ENCODE measurements around the gene PNPO.

The PNPO gene

GRCh38 chr17:47981462-47981861 lies 40.1 kb downstream of the PNPO start:
- no peak overlapping the region for H3K27ac ChIP-seq
- H3K27me3 ChIP-seq, result no peaks in the 10 kb centered on the region
- no peak for DNase-seq
- no peak overlapping the region for H3K4me3 ChIP-seq
- TF ChIP-seq, protein P1, sequence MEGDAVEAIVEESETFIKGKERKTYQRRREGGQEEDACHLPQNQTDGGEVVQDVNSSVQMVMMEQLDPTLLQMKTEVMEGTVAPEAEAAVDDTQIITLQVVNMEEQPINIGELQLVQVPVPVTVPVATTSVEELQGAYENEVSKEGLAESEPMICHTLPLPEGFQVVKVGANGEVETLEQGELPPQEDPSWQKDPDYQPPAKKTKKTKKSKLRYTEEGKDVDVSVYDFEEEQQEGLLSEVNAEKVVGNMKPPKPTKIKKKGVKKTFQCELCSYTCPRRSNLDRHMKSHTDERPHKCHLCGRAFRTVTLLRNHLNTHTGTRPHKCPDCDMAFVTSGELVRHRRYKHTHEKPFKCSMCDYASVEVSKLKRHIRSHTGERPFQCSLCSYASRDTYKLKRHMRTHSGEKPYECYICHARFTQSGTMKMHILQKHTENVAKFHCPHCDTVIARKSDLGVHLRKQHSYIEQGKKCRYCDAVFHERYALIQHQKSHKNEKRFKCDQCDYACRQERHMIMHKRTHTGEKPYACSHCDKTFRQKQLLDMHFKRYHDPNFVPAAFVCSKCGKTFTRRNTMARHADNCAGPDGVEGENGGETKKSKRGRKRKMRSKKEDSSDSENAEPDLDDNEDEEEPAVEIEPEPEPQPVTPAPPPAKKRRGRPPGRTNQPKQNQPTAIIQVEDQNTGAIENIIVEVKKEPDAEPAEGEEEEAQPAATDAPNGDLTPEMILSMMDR (IDR thresholded peaks at IDR 0.05), result no peak
- H3K4me1 ChIP-seq, result no peaks in the 10 kb centered on the region
- intact Hi-C loops (cut with DNase I; ENCODE audit: low total_unique reads), result no loop called here
- H3K36me3 ChIP-seq, result peaks cover 57 to 87% (median 66%) of the 10 kb centered on the region in 3 donors
- H3K9me3 ChIP-seq, result no peaks in the 10 kb centered on the region

- Histone ChIP-seq H3K4me3 (no peak overlapping the region), H3K9me3 (no peaks in the 10 kb centered on the region), H3K36me3 (peaks cover 50 to 80% (median 59%) of the 10 kb centered on the region in 3 donors), H3K27me3 (no peaks in the 10 kb centered on the region), H3K4me1 (no peaks in the 10 kb centered on the region), H3K27ac (no peak overlapping the region)
- DNase-seq, result no peak
- TF ChIP-seq, protein P1 (IDR thresholded peaks at IDR 0.05), result no peak
- intact Hi-C loops (cut with DNase I; ENCODE audit: low total_unique reads), result no loop called here
Observed at GRCh38 chr17:47982091-47982617, 40.8 kb downstream of the PNPO start.

- H3K27me3 ChIP-seq, result no peaks in the 10 kb centered on the region
- peaks cover 43 to 74% (median 52%) of the 10 kb centered on the region in 3 donors for H3K36me3 ChIP-seq
- H3K27ac ChIP-seq, result no peak overlapping the region
- H3K4me3 ChIP-seq, result no peak overlapping the region
- DNase-seq, result no peak
- TF ChIP-seq, protein P1 (IDR thresholded peaks at IDR 0.05), result no peak
- no peaks in the 10 kb centered on the region for H3K9me3 ChIP-seq
- intact Hi-C loops (cut with DNase I; ENCODE audit: low total_unique reads), result no loop called here
- H3K4me1 ChIP-seq, result no peaks in the 10 kb centered on the region
Observed at GRCh38 chr17:47982645-47983390, 41.4 kb downstream of the PNPO start.

DNA sequence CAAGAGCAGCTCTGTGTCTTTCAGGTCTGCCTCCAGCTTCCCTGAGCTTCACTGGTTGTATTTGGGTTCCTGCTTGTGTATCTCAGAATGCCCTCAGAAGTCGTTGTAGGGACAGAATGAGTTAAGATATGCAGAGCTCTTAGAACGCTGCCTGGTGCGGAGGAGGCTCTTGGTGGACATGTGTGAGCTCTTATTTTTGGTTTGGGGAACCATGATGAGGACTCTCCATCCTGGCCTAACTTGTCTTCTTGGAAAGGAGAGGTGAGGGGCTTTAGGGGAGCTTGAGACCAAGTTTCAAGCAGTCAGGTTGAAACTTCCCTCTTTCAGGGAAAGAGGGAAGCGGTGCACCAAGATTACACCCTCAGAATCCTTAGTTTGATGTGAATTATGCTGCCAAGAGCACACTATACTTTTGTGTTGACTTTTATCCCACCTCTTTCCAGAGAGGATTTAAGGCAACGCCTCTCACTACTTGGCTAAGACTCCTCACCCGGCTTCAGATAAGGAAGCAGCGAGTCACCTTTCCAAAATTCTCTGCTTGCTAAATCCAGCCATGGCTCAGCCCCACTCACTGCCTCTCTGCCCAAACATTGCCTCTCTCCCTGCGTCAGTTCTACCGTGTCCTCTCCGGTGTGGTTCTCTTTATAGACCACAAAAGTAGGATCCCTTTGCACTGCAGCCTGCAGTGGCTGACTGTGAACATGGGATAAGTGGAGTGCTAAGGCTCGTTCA lies 42.3 kb downstream of the PNPO start:
- no peak overlapping the region for H3K4me3 ChIP-seq
- H3K27ac ChIP-seq, result no peak overlapping the region
- intact Hi-C loops (cut with DNase I; ENCODE audit: low total_unique reads), result no loop called here
- no peaks in the 10 kb centered on the region for H3K27me3 ChIP-seq
- DNase-seq, result no peak
- H3K9me3 ChIP-seq, result no peaks in the 10 kb centered on the region
- TF ChIP-seq, protein P1 (IDR thresholded peaks at IDR 0.05), result no peak
- H3K4me1 ChIP-seq, result no peaks in the 10 kb centered on the region
- peaks cover 37 to 65% (median 44%) of the 10 kb centered on the region in 3 donors for H3K36me3 ChIP-seq

DNA sequence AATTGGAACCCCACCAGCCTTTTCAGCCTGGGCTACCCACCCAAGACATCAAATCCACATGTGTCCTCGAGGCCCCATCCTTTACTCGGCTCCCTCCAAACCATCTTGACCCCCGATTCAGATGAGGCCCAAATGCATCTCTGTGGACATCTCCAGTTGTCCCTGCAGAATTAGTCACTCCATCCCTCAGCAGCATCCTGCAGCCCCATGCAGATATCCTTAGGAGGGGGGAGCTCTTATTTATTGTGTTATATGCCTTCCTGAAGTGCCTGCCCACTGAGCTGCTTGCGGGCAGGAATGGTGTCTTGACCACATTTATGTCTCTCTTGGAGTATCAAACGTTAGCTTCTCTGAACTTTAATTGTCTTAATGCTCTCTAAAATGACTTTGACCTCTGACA lies 45.1 kb downstream of the PNPO start:
- DNase-seq, result no peak
- TF ChIP-seq, protein P1 (IDR thresholded peaks at IDR 0.05), result no peak
- Histone ChIP-seq H3K4me1 (no peaks in the 10 kb centered on the region), H3K27ac (no peak overlapping the region), H3K4me3 (no peak overlapping the region), H3K36me3 (peaks cover 13 to 37% (median 15%) of the 10 kb centered on the region in 3 donors), H3K27me3 (peaks cover 0 to 4% of the 10 kb centered on the region in 2 donors), H3K9me3 (no peaks in the 10 kb centered on the region)
- intact Hi-C loops (cut with DNase I; ENCODE audit: low total_unique reads), result no loop called here

Measured in tibial artery (tissue), 4 donors.